Small intestine (tissue), 7 donors: ENCODE results near the gene PHTF2. TPM values are rescaled to one million over a fixed set of nuclear protein-coding genes. Genes with fewer than 3 reads are reported as not detected.
A peak's percentile ranks its signal among the peaks of the same experiment; 100 is the strongest.

Experiments
- DNase-seq, 2 donors: peaks; one replicate each; pipeline versions ENCODE4 v3.0.0 to v3.0.0-alpha.2; 2013
- FAIRE-seq: peaks from 2 replicates; lab custom pipeline; 2012; peaks lifted over from hg19 to GRCh38; lab: Jason Lieb, UNC
- H3K27ac ChIP-seq, 3 donors: one replicate each; pipeline ENCODE4 v1.5.1; 2013; ENCODE audit warnings: low read length in 2 of 3, mild to moderate bottlenecking in 2 of 3, control low read depth in 1 of 3, inconsistent platforms in 1 of 3, low read depth in 1 of 3, moderate library complexity in 1 of 3
- H3K27me3 ChIP-seq, 3 donors: one replicate each; pipeline ENCODE4 v1.6.1; 2013; ENCODE audit warnings: low read length in 3 of 3, inconsistent platforms in 1 of 3; ENCODE audit not compliant: control insufficient read depth in 3 of 3, insufficient read depth in 3 of 3
- H3K36me3 ChIP-seq, 3 donors: one replicate each; pipeline ENCODE4 v1.6.1; 2013; ENCODE audit warnings: low read length in 3 of 3, inconsistent platforms in 1 of 3, low read depth in 1 of 3, mild to moderate bottlenecking in 1 of 3, moderate library complexity in 1 of 3; ENCODE audit not compliant: control insufficient read depth in 3 of 3, insufficient read depth in 2 of 3
- H3K4me1 ChIP-seq, 3 donors: one replicate each; pipeline ENCODE4 v1.6.1; 2013; ENCODE audit warnings: low read length in 2 of 3, inconsistent platforms in 1 of 3, low read depth in 1 of 3, mild to moderate bottlenecking in 1 of 3, moderate library complexity in 1 of 3; ENCODE audit not compliant: control insufficient read depth in 3 of 3, insufficient read depth in 2 of 3
- H3K4me3 ChIP-seq, 3 donors: one replicate each; pipeline ENCODE4 v1.5.1; 2013; ENCODE audit warnings: low read length in 3 of 3, control low read depth in 1 of 3, inconsistent platforms in 1 of 3, low read depth in 1 of 3, mild to moderate bottlenecking in 1 of 3, moderate library complexity in 1 of 3
- H3K9me3 ChIP-seq, 2 donors: one replicate each; pipeline ENCODE4 v1.6.1; 2013; ENCODE audit warnings: low read depth in 1 of 2, low read length in 1 of 2; ENCODE audit not compliant: control insufficient read depth in 2 of 2, insufficient read depth in 1 of 2
- WGBS, 3 donors: extraction: QIAGEN DNeasy Blood & Tissue Kit; methylation state at CpG; one replicate each; pipeline ENCODE4 v1.1.7; 2013; 5-methylcytosine and 5-hydroxymethylcytosine counted together
- polyA plus RNA-seq, 4 donors: library from polyadenylated mRNA; stranded (reverse) in 3 of 4; unstranded in 1 of 4; fragments of 200-250 nt in 3 of 4; fragments of 120-200 nt in 1 of 4; gene quantifications; one replicate each; pipeline versions ENCODE4 v1.2.1 to v1.2.3, GENCODE V29; 2013
- donor health status: healthy with polysubstance abuse.
- donor health status: control.
- donor health status: control.
- donor health status: Bipolar disorder and iron deficiency.
- donor health status: healthy.

PHTF2 gene
- polyA plus RNA-seq, 4 donors: 1.8 to 10.1 (median 2.7) TPM

- Histone ChIP-seq H3K9me3 (no peaks in the 10 kb centered on the region), H3K36me3 (peaks cover 0 to 2% (median 0%) of the 10 kb centered on the region in 3 donors), H3K4me1 (no peaks in the 10 kb centered on the region), H3K4me3 (no peak overlapping the region), H3K27me3 (no peaks in the 10 kb centered on the region), H3K27ac (no peak overlapping the region)
- no peak for FAIRE-seq
- WGBS, 3 donors: 88 to 92% (median 89%) methylated on average over 3 of the region's 3 CpGs
- DNase-seq: no peak
These were observed 95.2 kb downstream of the PHTF2 start for GRCh38 chr7:77893813-77894212.

DNA sequence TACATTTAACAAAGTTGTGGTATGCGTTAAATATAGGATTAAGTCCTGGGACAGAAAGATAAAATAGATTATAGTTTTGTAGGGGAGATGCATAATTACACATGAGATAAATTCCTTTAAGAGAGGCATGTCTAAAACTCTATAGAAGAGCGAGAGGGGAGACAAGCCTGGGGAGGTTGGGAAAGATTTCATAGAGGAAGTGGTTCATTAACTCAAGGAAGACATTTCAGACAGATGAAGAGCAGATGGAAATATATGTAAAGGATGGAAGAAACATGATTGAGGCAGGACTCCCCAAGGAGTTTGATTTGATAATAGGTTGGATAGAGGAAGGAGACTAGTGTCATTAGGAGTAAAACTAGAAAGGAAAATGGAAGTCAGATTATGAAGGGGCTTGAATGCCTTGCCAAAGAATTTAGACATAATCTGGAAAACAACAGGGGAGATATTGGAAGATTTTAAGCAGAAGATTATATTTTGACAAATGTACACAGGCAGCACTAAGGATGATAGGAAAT is 96.1 kb downstream of the PHTF2 start:
- WGBS, 3 donors: 78 to 93% (median 87%) methylated on average over 2 of the region's 2 CpGs
- H3K4me1 ChIP-seq: no peaks in the 10 kb centered on the region
- H3K9me3 ChIP-seq: no peaks in the 10 kb centered on the region
- no peak overlapping the region for H3K4me3 ChIP-seq
- FAIRE-seq: no peak
- H3K36me3 ChIP-seq: peaks cover 0 to 2% (median 0%) of the 10 kb centered on the region in 3 donors
- H3K27me3 ChIP-seq: no peaks in the 10 kb centered on the region
- no peak for DNase-seq
- H3K27ac ChIP-seq: no peak overlapping the region

GRCh38 chr7:77895905-77896304 is 97.3 kb downstream of the PHTF2 start:
- 95 to 98% (median 98%) methylated on average over 3 of the region's 3 CpGs for WGBS, 3 donors
- Histone ChIP-seq H3K36me3 (peaks cover 0 to 5% (median 0%) of the 10 kb centered on the region in 3 donors), H3K27me3 (no peaks in the 10 kb centered on the region), H3K4me1 (no peaks in the 10 kb centered on the region), H3K27ac (no peak overlapping the region), H3K9me3 (no peaks in the 10 kb centered on the region), H3K4me3 (no peak overlapping the region)
- FAIRE-seq: no peak
- no peak for DNase-seq

DNA sequence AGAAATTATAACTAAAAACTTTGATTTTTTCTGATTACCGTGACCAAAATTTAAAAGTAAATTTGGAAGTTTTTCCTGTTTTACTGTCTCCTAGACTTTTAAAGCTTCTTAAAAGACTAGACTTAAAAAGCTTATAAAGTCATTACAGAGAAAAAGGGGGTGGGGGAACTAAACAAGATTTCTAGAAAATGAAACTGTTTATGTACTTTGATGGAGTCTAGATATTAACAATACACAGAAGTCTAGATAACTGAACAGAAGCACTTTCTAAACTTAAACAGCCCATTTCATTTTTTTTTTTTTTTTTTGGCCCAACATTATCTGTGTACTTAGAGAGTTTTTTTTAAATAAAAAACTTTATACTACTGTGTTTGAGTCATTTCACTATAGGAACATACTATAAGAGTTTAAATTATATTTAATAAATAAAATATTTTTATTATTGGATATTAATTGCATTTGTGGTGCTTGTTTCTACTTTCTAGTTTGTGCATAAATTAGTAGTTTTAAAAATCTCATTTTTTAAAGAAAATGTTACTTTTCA is 98.5 kb downstream of the PHTF2 start:
- Histone ChIP-seq H3K27ac (no peak overlapping the region), H3K4me1 (no peaks in the 10 kb centered on the region), H3K4me3 (no peak overlapping the region), H3K27me3 (no peaks in the 10 kb centered on the region), H3K9me3 (no peaks in the 10 kb centered on the region), H3K36me3 (peaks cover 0 to 3% (median 0%) of the 10 kb centered on the region in 3 donors)
- WGBS, 3 donors: 98% methylated on average over 1 of the region's 1 CpG
- FAIRE-seq (peak; percentile 85), DNase-seq (no peak)

GRCh38 chr7:77899516-77899915 is 100.9 kb downstream of the PHTF2 start:
- no peaks in the 10 kb centered on the region for H3K4me1 ChIP-seq
- peaks cover 0 to 3% (median 0%) of the 10 kb centered on the region in 3 donors for H3K36me3 ChIP-seq
- no peaks in the 10 kb centered on the region for H3K9me3 ChIP-seq
- H3K27ac ChIP-seq: no peak overlapping the region
- FAIRE-seq (no peak), DNase-seq (no peak)
- no peaks in the 10 kb centered on the region for H3K27me3 ChIP-seq
- H3K4me3 ChIP-seq: no peak overlapping the region
- WGBS, 3 donors: 89 to 97% (median 96%) methylated on average over 2 of the region's 2 CpGs

DNA sequence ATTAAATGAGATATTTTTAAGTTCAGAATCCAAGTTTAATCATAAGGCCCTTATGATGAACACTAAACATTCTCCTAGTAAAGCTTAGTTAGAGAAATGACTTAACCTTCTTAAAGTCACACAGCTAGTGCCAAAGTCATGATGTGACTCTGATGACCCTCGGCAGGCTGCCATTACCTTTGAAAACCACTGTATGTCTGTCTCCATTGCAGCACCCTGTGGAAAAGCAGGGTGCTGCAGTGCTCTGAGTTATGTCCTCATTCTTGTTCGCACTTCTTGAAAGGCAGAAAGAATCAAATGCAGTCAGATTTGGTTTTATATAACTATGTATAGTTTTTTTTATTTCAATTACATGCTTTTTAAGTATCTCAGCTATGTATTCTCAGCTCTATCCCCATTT is 105.0 kb downstream of the PHTF2 start:
- Histone ChIP-seq H3K9me3 (no peaks in the 10 kb centered on the region), H3K27ac (no peak overlapping the region), H3K4me3 (no peak overlapping the region), H3K36me3 (peaks cover 0 to 8% (median 0%) of the 10 kb centered on the region in 3 donors), H3K27me3 (no peaks in the 10 kb centered on the region), H3K4me1 (no peaks in the 10 kb centered on the region)
- WGBS, 3 donors: 84 to 95% (median 84%) methylated on average over 2 of the region's 2 CpGs
- FAIRE-seq (no peak), DNase-seq (no peak)

- Histone ChIP-seq H3K27ac (no peak overlapping the region), H3K36me3 (peaks cover 0 to 10% (median 0%) of the 10 kb centered on the region in 3 donors), H3K4me1 (no peaks in the 10 kb centered on the region), H3K4me3 (no peak overlapping the region), H3K9me3 (no peaks in the 10 kb centered on the region), H3K27me3 (no peaks in the 10 kb centered on the region)
- FAIRE-seq (no peak), DNase-seq (no peak)
- WGBS, 3 donors: 94 to 100% (median 100%) methylated on average over 2 of the region's 2 CpGs
These were observed 105.7 kb downstream of the PHTF2 start for GRCh38 chr7:77904252-77904651.

- Histone ChIP-seq H3K27me3 (no peaks in the 10 kb centered on the region), H3K9me3 (no peaks in the 10 kb centered on the region), H3K4me3 (no peak overlapping the region), H3K36me3 (peaks cover 0 to 10% (median 0%) of the 10 kb centered on the region in 3 donors), H3K27ac (no peak overlapping the region), H3K4me1 (no peaks in the 10 kb centered on the region)
- no peak for DNase-seq
- no peak for FAIRE-seq
- WGBS, 3 donors: 72 to 86% (median 72%) methylated on average over 2 of the region's 2 CpGs
These were observed 108.7 kb downstream of the PHTF2 start for GRCh38 chr7:77907281-77907680.

DNA sequence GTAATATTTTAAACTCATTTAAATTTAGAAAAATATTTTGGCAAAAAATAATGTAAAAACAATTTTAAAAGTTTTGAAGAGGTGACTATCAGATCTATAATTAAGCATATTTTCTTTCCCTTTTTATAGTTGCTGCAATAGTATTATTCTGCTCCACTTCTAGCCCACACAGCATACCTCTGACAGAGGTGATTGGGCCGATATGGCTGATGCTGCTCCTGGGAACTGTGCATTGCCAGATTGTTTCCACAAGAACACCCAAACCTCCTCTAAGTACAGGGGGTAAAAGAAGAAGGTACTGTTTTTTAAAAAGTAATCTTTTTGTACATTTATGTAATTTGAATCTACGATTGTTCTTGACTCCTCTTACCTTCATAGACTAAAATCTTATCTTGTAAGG is 110.1 kb downstream of the PHTF2 start:
- Histone ChIP-seq H3K36me3 (peaks cover 0 to 10% (median 0%) of the 10 kb centered on the region in 3 donors), H3K4me1 (no peaks in the 10 kb centered on the region), H3K4me3 (no peak overlapping the region), H3K9me3 (no peaks in the 10 kb centered on the region), H3K27me3 (no peaks in the 10 kb centered on the region), H3K27ac (no peak overlapping the region)
- no peak for DNase-seq
- FAIRE-seq: no peak
- WGBS, 3 donors: 96 to 98% (median 97%) methylated on average over 2 of the region's 2 CpGs
